ENCODE measurements around the gene YBX1.
A peak's percentile ranks its signal among the peaks of the same experiment; 100 is the strongest.

YBX1 gene

GRCh38 chr1:42746436-42747105, 64.4 kb downstream of the YBX1 start:
- no peak for TF ChIP-seq EZH2 (IDR thresholded peaks at IDR 0.05; ENCODE audit: borderline replicate concordance, low read length)
- no peak for TF ChIP-seq CTCF (IDR thresholded peaks at IDR 0.05; ENCODE audit: low read length)
- peaks cover 25% of the 10 kb centered on the region for H3K36me3 ChIP-seq (ENCODE audit: insufficient read depth, low read length)

DNA sequence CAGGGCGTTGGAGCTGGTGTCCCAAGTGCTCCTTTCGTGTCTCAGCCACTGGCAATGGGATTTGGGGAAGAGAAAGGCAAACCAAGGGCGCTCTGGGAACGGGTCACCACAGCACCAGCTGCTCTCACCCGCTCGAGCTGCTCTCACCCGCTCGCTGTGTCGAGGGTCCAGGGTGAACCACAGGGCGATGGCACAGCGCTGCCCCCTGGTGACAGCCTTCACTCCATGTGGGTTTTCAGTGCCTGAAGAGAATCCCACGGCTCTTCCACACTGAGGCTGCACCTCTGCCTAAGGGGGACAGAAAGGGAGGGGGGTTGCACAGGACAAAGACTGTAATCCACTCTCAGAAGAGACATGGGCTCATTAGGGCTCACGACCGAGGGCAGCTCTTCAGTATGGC, 64.9 kb downstream of the YBX1 start:
- no peak overlapping the region for H3K9ac ChIP-seq (ENCODE audit: low read length)
- no peaks in the 10 kb centered on the region for H3F3A ChIP-seq (ENCODE audit: insufficient read depth, low read length)
- H3K27ac ChIP-seq (ENCODE audit: low read depth, low read length, poor library complexity, severe bottlenecking) = no peak overlapping the region
- H3K79me2 ChIP-seq (ENCODE audit: insufficient read depth, low read length) = no peaks in the 10 kb centered on the region
- H3K4me2 ChIP-seq (ENCODE audit: low read length) = no peak overlapping the region
- peaks cover 30% of the 10 kb centered on the region for H3K36me3 ChIP-seq (ENCODE audit: insufficient read depth, low read length)
- TF ChIP-seq CTCF (IDR thresholded peaks at IDR 0.05; ENCODE audit: low read length) (peak; percentile 70), EZH2 (IDR thresholded peaks at IDR 0.05; ENCODE audit: borderline replicate concordance, low read length) (no peak)
- no peak overlapping the region for H2AFZ ChIP-seq (ENCODE audit: low read length)
- no peaks in the 10 kb centered on the region for H3K9me3 ChIP-seq (ENCODE audit: low read length)
- no peaks in the 10 kb centered on the region for H3K27me3 ChIP-seq (ENCODE audit: insufficient read depth, low read length)
- H4K20me1 ChIP-seq (ENCODE audit: insufficient read depth, low read length) = no peaks in the 10 kb centered on the region
- no peaks in the 10 kb centered on the region for H3K9me2 ChIP-seq (ENCODE audit: low read depth, low read length)
- no peak overlapping the region for H3K4me3 ChIP-seq (ENCODE audit: low read depth, low read length, poor library complexity, severe bottlenecking)
- no peaks in the 10 kb centered on the region for H3K4me1 ChIP-seq (ENCODE audit: insufficient read depth, low read length, severe bottlenecking)

More at GRCh38 chr1:42746436-42747105, 64.4 kb downstream of the YBX1 start:
- Histone ChIP-seq H3K9ac (ENCODE audit: low read length) (no peak overlapping the region), H3K27me3 (ENCODE audit: insufficient read depth, low read length) (no peaks in the 10 kb centered on the region), H3K9me3 (ENCODE audit: low read length) (no peaks in the 10 kb centered on the region), H3K4me1 (ENCODE audit: insufficient read depth, low read length, severe bottlenecking) (no peaks in the 10 kb centered on the region), H3K4me3 (ENCODE audit: low read depth, low read length, poor library complexity, severe bottlenecking) (no peak overlapping the region), H3F3A (ENCODE audit: insufficient read depth, low read length) (no peaks in the 10 kb centered on the region), H3K9me2 (ENCODE audit: low read depth, low read length) (no peaks in the 10 kb centered on the region), H4K20me1 (ENCODE audit: insufficient read depth, low read length) (no peaks in the 10 kb centered on the region), H3K4me2 (ENCODE audit: low read length) (no peak overlapping the region), H2AFZ (ENCODE audit: low read length) (no peak overlapping the region), H3K79me2 (ENCODE audit: insufficient read depth, low read length) (no peaks in the 10 kb centered on the region), H3K27ac (ENCODE audit: low read depth, low read length, poor library complexity, severe bottlenecking) (no peak overlapping the region)

DNA sequence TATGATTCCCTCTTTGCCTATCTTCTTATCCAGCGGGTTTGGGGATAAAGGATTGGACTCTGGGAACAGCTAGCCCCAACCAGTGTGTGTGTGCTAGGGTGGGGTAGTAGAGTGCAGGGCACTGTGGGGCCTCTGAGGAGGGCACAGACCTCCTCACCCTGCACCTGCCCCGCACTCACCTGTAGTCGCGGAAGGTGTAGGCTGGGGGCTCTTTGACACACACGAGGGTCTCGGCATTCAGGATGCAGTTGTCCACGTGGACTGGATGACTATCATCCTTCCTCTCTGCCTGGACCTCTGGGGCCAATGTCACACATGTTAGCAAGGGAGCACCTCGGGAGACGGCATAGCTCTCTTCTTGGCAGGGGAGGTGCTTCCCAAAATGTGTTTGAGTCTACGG, 65.8 kb downstream of the YBX1 start:
- no peaks in the 10 kb centered on the region for H3K9me3 ChIP-seq (ENCODE audit: low read length)
- TF ChIP-seq CTCF (IDR thresholded peaks at IDR 0.05; ENCODE audit: low read length) (no peak), EZH2 (IDR thresholded peaks at IDR 0.05; ENCODE audit: borderline replicate concordance, low read length) (no peak)
- H3F3A ChIP-seq (ENCODE audit: insufficient read depth, low read length) = no peaks in the 10 kb centered on the region
- no peak overlapping the region for H3K27ac ChIP-seq (ENCODE audit: low read depth, low read length, poor library complexity, severe bottlenecking)
- H4K20me1 ChIP-seq (ENCODE audit: insufficient read depth, low read length) = no peaks in the 10 kb centered on the region
- no peak overlapping the region for H3K9ac ChIP-seq (ENCODE audit: low read length)
- no peaks in the 10 kb centered on the region for H3K9me2 ChIP-seq (ENCODE audit: low read depth, low read length)
- H3K4me3 ChIP-seq (ENCODE audit: low read depth, low read length, poor library complexity, severe bottlenecking) = no peak overlapping the region
- no peak overlapping the region for H3K4me2 ChIP-seq (ENCODE audit: low read length)
- no peaks in the 10 kb centered on the region for H3K4me1 ChIP-seq (ENCODE audit: insufficient read depth, low read length, severe bottlenecking)
- no peaks in the 10 kb centered on the region for H3K27me3 ChIP-seq (ENCODE audit: insufficient read depth, low read length)
- no peaks in the 10 kb centered on the region for H3K79me2 ChIP-seq (ENCODE audit: insufficient read depth, low read length)
- H2AFZ ChIP-seq (ENCODE audit: low read length) = no peak overlapping the region
- H3K36me3 ChIP-seq (ENCODE audit: insufficient read depth, low read length) = peaks cover 39% of the 10 kb centered on the region
